GM12801 (cell line): Measurements from ENCODE around the gene RPL37.

ENCODE experiments used
- CTCF ChIP-seq: IDR thresholded peaks from one replicate; pipeline ENCODE4 v1.5.1; 2011; ENCODE audit warnings: control low read depth; ENCODE audit not compliant: insufficient read length; ENCODE audit errors: extremely low read depth

RPL37 gene

DNA sequence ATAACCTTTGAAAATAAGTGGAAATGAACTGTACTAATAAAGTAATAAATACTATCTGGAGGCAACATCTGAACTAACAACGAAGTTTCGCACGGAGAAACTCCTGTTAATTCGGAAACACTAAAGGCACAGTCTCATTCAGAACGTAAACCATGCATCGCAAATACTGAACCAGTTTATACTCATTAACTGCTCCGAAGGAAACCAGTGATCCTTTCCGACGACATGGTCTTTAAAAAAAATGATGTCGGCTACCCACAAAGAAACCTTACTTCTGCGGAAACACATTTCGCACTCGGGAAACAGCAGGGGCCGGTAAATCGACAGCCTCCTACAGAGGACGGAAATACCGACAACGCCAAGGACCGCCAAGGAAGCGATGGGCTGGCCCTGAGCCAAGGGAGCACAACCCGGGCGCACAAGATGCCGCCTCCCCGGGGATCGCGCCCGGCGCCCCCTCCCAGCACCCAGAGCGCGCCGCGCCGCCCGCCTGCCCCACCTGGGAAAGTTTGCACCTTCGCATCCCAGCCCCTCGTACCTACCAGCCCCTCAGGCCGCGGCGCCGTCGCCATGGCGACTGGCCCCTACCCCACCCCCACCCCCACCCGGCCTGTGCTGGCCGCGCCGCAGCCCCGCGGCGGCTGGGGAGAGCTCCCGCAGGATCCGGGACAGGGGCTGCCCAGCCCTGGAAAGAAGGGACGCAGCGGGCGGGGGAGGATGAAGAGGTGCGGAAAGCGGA is 37.6 kb downstream of the RPL37 start:
- no peak for TF ChIP-seq CTCF

- TF ChIP-seq CTCF: no peak
These were observed 38.5 kb downstream of the RPL37 start for GRCh38 chr5:40796487-40796889.

DNA sequence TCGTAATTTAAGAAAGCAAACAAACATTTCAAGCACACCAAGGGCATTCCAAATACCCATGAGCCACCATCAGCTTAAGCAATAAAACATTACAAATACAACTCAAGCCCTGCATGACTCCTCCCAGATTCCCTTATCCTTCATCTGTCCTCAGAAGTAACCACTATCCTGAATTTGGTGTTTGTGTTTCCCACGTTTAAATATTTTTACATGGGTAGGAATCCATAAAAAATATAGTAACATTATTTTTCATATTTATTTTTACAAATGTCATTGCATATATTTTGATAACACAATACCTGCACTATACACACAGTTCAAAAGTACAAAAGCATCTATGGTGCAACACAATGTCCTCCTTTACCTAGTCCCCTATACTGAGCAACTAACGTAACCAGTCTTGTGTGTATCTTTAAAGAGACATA is 43.3 kb downstream of the RPL37 start:
- no peak for TF ChIP-seq CTCF

GRCh38 chr5:40790947-40791593 is 44.0 kb downstream of the RPL37 start:
- TF ChIP-seq CTCF: no peak

GRCh38 chr5:40787986-40788385 is 47.0 kb downstream of the RPL37 start:
- TF ChIP-seq CTCF: no peak

- no peak for TF ChIP-seq CTCF
These were observed 50.1 kb downstream of the RPL37 start for GRCh38 chr5:40784916-40785315.

GRCh38 chr5:40784027-40784653 is 50.9 kb downstream of the RPL37 start:
- no peak for TF ChIP-seq CTCF
